GM12872 (cell line): ENCODE data around the gene EFNA4.

Source experiments
- TF ChIP-seq, protein P1 (sequence below): IDR thresholded peaks from 3 replicates; pipeline ENCODE4 v1.5.1; 2011; ENCODE audit warnings: low read depth, mild to moderate bottlenecking, low read length, moderate library complexity; ENCODE audit not compliant: insufficient read depth

EFNA4 gene

DNA sequence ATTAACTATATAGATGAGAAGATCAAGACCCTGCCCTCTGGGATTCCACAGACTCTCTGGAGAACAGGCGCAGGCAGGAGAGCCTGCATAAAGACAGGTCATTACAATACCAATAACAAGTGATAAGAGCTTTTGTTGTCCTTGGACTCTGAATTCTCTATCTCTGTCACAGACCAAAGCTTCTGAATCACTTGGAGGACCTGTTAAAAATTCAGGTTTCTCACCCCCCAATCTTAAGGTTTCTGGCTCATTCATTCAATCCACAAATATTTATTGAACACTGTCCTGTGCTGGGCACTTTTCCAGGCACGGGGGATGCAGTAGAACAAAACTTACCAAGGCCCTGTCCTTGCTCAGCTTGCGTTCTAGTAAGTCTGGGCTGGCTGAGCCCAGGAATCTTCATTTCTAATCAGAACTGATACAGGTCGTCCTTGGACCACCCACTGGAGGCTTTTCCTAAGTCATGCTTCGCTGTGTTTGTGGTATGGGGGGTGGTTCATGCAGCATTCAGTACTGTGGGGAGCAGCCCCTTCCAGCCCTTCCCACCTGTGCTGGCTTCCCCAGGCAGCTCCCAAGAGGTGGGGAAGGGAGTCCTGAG is 1.4 kb downstream of the EFNA4 start:
- TF ChIP-seq, protein P1, sequence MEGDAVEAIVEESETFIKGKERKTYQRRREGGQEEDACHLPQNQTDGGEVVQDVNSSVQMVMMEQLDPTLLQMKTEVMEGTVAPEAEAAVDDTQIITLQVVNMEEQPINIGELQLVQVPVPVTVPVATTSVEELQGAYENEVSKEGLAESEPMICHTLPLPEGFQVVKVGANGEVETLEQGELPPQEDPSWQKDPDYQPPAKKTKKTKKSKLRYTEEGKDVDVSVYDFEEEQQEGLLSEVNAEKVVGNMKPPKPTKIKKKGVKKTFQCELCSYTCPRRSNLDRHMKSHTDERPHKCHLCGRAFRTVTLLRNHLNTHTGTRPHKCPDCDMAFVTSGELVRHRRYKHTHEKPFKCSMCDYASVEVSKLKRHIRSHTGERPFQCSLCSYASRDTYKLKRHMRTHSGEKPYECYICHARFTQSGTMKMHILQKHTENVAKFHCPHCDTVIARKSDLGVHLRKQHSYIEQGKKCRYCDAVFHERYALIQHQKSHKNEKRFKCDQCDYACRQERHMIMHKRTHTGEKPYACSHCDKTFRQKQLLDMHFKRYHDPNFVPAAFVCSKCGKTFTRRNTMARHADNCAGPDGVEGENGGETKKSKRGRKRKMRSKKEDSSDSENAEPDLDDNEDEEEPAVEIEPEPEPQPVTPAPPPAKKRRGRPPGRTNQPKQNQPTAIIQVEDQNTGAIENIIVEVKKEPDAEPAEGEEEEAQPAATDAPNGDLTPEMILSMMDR, result no peak

DNA sequence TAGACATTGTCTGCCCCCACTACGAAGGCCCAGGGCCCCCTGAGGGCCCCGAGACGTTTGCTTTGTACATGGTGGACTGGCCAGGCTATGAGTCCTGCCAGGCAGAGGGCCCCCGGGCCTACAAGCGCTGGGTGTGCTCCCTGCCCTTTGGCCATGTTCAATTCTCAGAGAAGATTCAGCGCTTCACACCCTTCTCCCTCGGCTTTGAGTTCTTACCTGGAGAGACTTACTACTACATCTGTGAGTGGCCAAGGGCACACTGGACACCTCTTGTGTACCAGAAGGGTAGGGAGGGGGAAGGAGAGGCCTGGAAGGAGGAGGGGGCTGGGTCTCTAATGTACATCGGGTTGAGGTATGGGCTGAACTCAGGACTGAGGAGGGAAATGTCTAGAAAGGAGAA is 3.2 kb downstream of the EFNA4 start:
- TF ChIP-seq, protein P1, result no peak

DNA sequence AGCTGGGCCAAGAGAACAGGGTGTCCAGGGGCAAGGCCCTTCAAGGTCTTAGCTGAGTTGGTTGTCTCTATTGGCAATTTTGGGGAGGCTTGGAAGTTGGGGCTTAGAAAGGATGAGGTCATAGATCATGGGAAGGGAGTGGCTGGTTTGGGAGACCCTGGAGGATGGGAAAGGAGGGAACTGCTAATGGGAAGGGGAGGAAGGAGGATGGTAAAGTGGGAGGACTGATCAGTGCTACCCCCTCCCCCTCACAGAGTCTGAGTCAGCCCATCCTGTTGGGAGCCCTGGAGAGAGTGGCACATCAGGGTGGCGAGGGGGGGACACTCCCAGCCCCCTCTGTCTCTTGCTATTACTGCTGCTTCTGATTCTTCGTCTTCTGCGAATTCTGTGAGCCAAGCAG is 5.1 kb downstream of the EFNA4 start:
- TF ChIP-seq, protein P1, result no peak

DNA sequence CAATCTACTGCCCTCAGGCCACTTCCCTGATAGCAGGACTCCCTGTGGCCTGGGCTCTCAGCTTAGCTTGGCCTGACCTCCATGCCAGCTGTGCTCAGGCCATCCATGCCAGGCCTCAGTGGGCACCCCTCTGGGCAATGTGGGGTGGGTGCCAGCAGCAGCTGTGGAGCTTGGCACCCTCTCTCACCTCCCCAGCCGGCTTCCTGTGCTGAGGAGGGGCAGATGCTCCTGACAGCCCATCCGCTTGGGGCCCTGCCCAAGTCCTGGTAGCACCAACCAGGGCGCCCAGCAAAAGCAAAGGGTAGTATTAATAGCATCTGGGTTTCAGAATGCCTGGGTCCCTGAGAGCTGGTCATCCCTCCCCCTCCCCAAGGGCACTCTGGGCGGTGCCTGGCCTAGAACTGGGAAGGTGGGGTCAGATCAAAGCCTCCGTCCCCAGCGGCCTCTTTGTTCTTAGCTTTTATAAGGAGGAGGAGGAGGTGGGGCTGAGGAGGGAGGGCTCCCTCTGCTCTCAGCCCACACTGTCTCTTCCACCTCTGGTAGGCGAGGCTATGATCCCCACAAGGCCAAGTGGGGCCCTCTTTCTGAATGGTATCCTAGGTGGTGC is 6.1 kb downstream of the EFNA4 start:
- TF ChIP-seq, protein P1, result no peak

DNA sequence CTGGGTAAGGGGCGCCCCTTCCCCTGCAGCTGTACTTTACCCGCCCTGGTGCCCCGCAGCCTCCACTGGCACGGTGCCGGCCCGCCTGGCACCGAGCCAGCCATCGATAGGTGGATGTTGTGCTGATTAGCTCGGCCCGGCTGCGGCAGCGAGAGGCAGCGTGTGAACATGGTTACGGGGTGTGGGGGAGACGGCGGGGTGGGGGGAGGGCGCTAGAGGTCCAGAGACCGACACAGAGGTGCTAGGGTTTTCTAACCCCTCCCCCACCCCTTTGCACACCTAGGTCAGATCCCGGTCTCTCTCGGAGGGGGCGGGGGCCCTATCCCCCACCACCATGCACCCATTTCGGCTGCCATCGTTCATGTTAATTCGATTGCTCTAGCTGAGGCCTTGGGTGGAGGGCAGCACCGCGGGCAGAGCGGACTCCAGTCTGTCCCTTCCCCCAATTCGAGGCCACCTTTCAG is 6.7 kb downstream of the EFNA4 start:
- TF ChIP-seq, protein P1, result no peak

DNA sequence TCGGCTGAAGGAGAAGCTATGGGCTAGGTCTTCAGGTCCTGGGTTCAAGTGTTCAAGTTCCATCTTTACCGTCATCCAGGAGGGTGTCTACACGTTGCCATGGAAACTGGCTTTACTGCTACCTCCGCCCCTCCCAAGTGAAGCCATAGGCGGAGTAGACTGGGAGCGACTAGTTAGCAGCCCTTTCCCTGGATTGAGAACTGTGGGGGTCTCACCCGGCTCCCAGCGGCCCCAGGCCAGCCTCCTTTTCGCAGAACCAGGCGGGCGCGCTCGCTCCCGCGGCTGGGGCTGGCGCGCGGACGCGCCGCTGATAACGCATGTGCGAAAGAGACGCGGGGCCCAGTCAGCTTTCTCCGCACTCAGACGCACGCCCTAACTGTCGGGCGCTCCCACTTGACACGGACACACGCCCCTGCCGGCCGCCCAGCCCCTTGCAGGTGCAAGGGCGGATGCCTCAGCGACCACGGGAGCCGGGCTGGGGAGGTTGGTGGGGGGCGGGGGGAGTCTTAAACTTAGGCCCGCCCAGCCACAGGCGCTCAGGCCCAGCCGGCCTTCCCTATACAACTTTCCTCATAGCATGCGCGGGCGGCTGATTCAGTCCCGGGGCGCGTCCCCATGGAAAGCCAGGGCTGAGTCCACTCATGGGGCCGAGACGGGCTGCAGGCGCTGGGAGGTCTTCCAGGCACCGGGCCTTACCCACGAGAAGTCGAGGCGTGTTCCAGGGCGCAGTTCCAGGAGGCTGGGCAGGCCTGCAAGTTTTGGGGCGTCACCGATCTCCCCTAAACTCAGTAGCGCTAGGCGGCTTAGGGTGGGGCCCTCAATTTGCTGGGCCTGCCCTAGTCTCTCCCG is 7.4 kb downstream of the EFNA4 start:
- TF ChIP-seq, protein P1, result peak; percentile 55

DNA sequence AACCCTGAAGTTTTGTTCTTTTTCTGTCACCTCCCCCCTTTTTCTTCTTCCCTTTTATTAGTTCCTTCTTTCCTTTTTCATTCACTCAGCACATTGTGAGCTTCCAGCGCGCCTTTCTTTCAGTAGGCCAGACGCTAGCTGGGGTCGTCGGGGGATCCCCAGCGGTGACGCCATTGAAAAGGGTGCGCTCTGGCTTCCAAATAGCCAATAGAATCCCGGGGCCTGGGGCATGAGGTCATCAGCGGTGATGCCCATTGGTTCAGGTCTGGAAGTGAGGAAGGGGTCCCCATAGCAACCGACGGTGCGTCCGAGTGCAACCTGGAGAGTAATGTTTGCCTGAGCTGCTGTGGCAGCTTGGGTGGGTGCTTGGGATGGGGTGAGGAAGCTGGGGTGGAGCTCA is 8.2 kb downstream of the EFNA4 start:
- TF ChIP-seq, protein P1, result no peak
